Measurements from ENCODE around the gene NFIA.

The NFIA gene

GRCh38 chr1:61080413-61081143 lies 1.8 kb upstream of the NFIA start:
- no peak for DNase-seq (ENCODE audit: extremely low read depth, low read depth)
- no peak for TF ChIP-seq CTCF (IDR thresholded peaks at IDR 0.05; ENCODE audit: low read depth, low read length, missing control alignments)
- peak overlapping the region; percentile 85 for H3K4me3 ChIP-seq (replicated peaks; ENCODE audit: low read depth, low read length)

- DNase-seq (ENCODE audit: extremely low read depth, low read depth): no peak
- TF ChIP-seq CTCF (IDR thresholded peaks at IDR 0.05; ENCODE audit: low read depth, low read length, missing control alignments): no peak
Measured at GRCh38 chr1:61081144-61081685, 1.1 kb upstream of the NFIA start.

GRCh38 chr1:61081686-61082310 lies 563 bp upstream of the NFIA start:
- DNase-seq (ENCODE audit: extremely low read depth, low read depth): no peak
- no peak for TF ChIP-seq CTCF (IDR thresholded peaks at IDR 0.05; ENCODE audit: low read depth, low read length, missing control alignments)
- peak overlapping the region; percentile 85 for H3K4me3 ChIP-seq (replicated peaks; ENCODE audit: low read depth, low read length)

More at GRCh38 chr1:61081144-61081685, 1.1 kb upstream of the NFIA start:
- peak overlapping the region; percentile 85 for H3K4me3 ChIP-seq (replicated peaks; ENCODE audit: low read depth, low read length)

GRCh38 chr1:61083013-61083806 lies 849 bp downstream of the NFIA start:
- no peak for DNase-seq (ENCODE audit: extremely low read depth, low read depth)
- H3K4me3 ChIP-seq (replicated peaks; ENCODE audit: low read depth, low read length): peak overlapping the region; percentile 85
- TF ChIP-seq CTCF (IDR thresholded peaks at IDR 0.05; ENCODE audit: low read depth, low read length, missing control alignments): no peak

GRCh38 chr1:61083807-61084440 lies 1.6 kb downstream of the NFIA start:
- TF ChIP-seq CTCF (IDR thresholded peaks at IDR 0.05; ENCODE audit: low read depth, low read length, missing control alignments): no peak
- H3K4me3 ChIP-seq (replicated peaks; ENCODE audit: low read depth, low read length): peak overlapping the region; percentile 85
- DNase-seq (ENCODE audit: extremely low read depth, low read depth): no peak

GRCh38 chr1:61084491-61085031 lies 2.2 kb downstream of the NFIA start:
- no peak for TF ChIP-seq CTCF (IDR thresholded peaks at IDR 0.05; ENCODE audit: low read depth, low read length, missing control alignments)
- DNase-seq (ENCODE audit: extremely low read depth, low read depth): no peak
- peak overlapping the region; percentile 85 for H3K4me3 ChIP-seq (replicated peaks; ENCODE audit: low read depth, low read length)
